HL-60 (cell line): ENCODE data around the gene CEP112.

Experiments
- CTCF ChIP-seq: IDR thresholded peaks from one replicate; pipeline ENCODE4 v1.5.1; 2011; ENCODE audit warnings: low read length, control low read depth, inconsistent platforms; ENCODE audit not compliant: insufficient read depth
- GABPA ChIP-seq: IDR thresholded peaks from 2 replicates; pipeline ENCODE4 v1.6.1; 2012; ENCODE audit warnings: low read depth
- POLR2AphosphoS5 ChIP-seq: IDR thresholded peaks from 2 replicates; pipeline ENCODE4 v1.6.1; 2012; ENCODE audit warnings: low read depth
- REST ChIP-seq: IDR thresholded peaks from 2 replicates; pipeline ENCODE4 v1.6.1; 2012; ENCODE audit warnings: low read depth; ENCODE audit not compliant: insufficient replicate concordance
- SPI1 ChIP-seq: IDR thresholded peaks from 2 replicates; pipeline ENCODE4 v1.6.1; 2012; ENCODE audit warnings: low read depth, mild to moderate bottlenecking, borderline replicate concordance

- TF ChIP-seq CTCF (no peak), GABPA (no peak), SPI1 (no peak), POLR2AphosphoS5 (no peak), REST (no peak)
Measured at GRCh38 chr17:65820811-65821210, 371.1 kb downstream of the CEP112 start.
